Measurements from ENCODE around the gene TCF12.

Gene TCF12

GRCh38 chr15:57217778-57218598 lies 299.5 kb downstream of the TCF12 start:
- DNase-seq (ENCODE audit: low read depth) = peak; percentile 61

- peak; percentile 88 for DNase-seq (ENCODE audit: low read depth)
These were observed 300.6 kb downstream of the TCF12 start for GRCh38 chr15:57218826-57219576.

- DNase-seq (ENCODE audit: low read depth) = peak; percentile 90
These were observed 301.8 kb downstream of the TCF12 start for GRCh38 chr15:57220205-57220604.

GRCh38 chr15:57221134-57221533 lies 302.7 kb downstream of the TCF12 start:
- no peak for DNase-seq (ENCODE audit: low read depth)

GRCh38 chr15:57223345-57223744 lies 304.9 kb downstream of the TCF12 start:
- DNase-seq (ENCODE audit: low read depth) = no peak

GRCh38 chr15:57223887-57224286 lies 305.4 kb downstream of the TCF12 start:
- DNase-seq (ENCODE audit: low read depth) = no peak

GRCh38 chr15:57224664-57225063 lies 306.2 kb downstream of the TCF12 start:
- DNase-seq (ENCODE audit: low read depth) = peak; percentile 85

- no peak for DNase-seq (ENCODE audit: low read depth)
These were observed 308.7 kb downstream of the TCF12 start for GRCh38 chr15:57227166-57227565.

- DNase-seq (ENCODE audit: low read depth) = peak; percentile 76
These were observed 309.5 kb downstream of the TCF12 start for GRCh38 chr15:57227899-57228298.

GRCh38 chr15:57228395-57228794 lies 310.0 kb downstream of the TCF12 start:
- DNase-seq (ENCODE audit: low read depth) = no peak

GRCh38 chr15:57229051-57229450 lies 310.6 kb downstream of the TCF12 start:
- no peak for DNase-seq (ENCODE audit: low read depth)

- no peak for DNase-seq (ENCODE audit: low read depth)
These were observed 313.1 kb downstream of the TCF12 start for GRCh38 chr15:57231559-57231958.

- DNase-seq (ENCODE audit: low read depth) = no peak
These were observed 315.7 kb downstream of the TCF12 start for GRCh38 chr15:57234156-57234555.

GRCh38 chr15:57235186-57235585 lies 316.7 kb downstream of the TCF12 start:
- no peak for DNase-seq (ENCODE audit: low read depth)

- peak; percentile 90 for DNase-seq (ENCODE audit: low read depth)
These were observed 317.4 kb downstream of the TCF12 start for GRCh38 chr15:57235873-57236272.

GRCh38 chr15:57236561-57237300 lies 318.3 kb downstream of the TCF12 start:
- no peak for DNase-seq (ENCODE audit: low read depth)

GRCh38 chr15:57237301-57237642 lies 318.8 kb downstream of the TCF12 start:
- no peak for DNase-seq (ENCODE audit: low read depth)

GRCh38 chr15:57237676-57238075 lies 319.2 kb downstream of the TCF12 start:
- no peak for DNase-seq (ENCODE audit: low read depth)

GRCh38 chr15:57245130-57245529 lies 326.7 kb downstream of the TCF12 start:
- DNase-seq (ENCODE audit: low read depth) = peak; percentile 33

- no peak for DNase-seq (ENCODE audit: low read depth)
These were observed 327.3 kb downstream of the TCF12 start for GRCh38 chr15:57245714-57246113.

- no peak for DNase-seq (ENCODE audit: low read depth)
These were observed 329.6 kb downstream of the TCF12 start for GRCh38 chr15:57248074-57248473.

- peak; percentile 36 for DNase-seq (ENCODE audit: low read depth)
These were observed 332.9 kb downstream of the TCF12 start for GRCh38 chr15:57251308-57251707.

- peak; percentile 70 for DNase-seq (ENCODE audit: low read depth)
These were observed 333.5 kb downstream of the TCF12 start for GRCh38 chr15:57251941-57252340.

Measured in EH (cell line).